ES-I3 (cell line): ENCODE measurements around the gene MYLK2.
A peak's percentile ranks its signal among the peaks of the same experiment; 100 is the strongest.

Source experiments
- H3K36me3 ChIP-seq: 2 replicates; pipeline ENCODE4 v1.6.1; 2013; ENCODE audit warnings: mild to moderate bottlenecking, low read length, control low read depth, moderate library complexity; ENCODE audit not compliant: insufficient read depth
- H3K4me1 ChIP-seq: 2 replicates; pipeline ENCODE4 v1.6.1; 2013; ENCODE audit warnings: mild to moderate bottlenecking, control low read depth, low read length; ENCODE audit not compliant: insufficient read depth
- H3K9ac ChIP-seq: 2 replicates; pipeline ENCODE4 v1.6.1; 2013; ENCODE audit warnings: low read depth, mild to moderate bottlenecking, low read length, moderate library complexity
- H3K9me3 ChIP-seq: 2 replicates; pipeline ENCODE4 v1.6.1; 2013; ENCODE audit warnings: mild to moderate bottlenecking, low read length, moderate library complexity; ENCODE audit not compliant: control insufficient read depth, insufficient read depth

The MYLK2 gene

GRCh38 chr20:31846793-31847138, 27.6 kb downstream of the MYLK2 start:
- peaks cover 24% of the 10 kb centered on the region for H3K4me1 ChIP-seq
- no peak overlapping the region for H3K9ac ChIP-seq
- H3K9me3 ChIP-seq, result no peaks in the 10 kb centered on the region
- no peaks in the 10 kb centered on the region for H3K36me3 ChIP-seq

- peaks cover 15% of the 10 kb centered on the region for H3K4me1 ChIP-seq
- no peaks in the 10 kb centered on the region for H3K9me3 ChIP-seq
- no peaks in the 10 kb centered on the region for H3K36me3 ChIP-seq
These were observed 29.2 kb downstream of the MYLK2 start for GRCh38 chr20:31848088-31848999.

DNA sequence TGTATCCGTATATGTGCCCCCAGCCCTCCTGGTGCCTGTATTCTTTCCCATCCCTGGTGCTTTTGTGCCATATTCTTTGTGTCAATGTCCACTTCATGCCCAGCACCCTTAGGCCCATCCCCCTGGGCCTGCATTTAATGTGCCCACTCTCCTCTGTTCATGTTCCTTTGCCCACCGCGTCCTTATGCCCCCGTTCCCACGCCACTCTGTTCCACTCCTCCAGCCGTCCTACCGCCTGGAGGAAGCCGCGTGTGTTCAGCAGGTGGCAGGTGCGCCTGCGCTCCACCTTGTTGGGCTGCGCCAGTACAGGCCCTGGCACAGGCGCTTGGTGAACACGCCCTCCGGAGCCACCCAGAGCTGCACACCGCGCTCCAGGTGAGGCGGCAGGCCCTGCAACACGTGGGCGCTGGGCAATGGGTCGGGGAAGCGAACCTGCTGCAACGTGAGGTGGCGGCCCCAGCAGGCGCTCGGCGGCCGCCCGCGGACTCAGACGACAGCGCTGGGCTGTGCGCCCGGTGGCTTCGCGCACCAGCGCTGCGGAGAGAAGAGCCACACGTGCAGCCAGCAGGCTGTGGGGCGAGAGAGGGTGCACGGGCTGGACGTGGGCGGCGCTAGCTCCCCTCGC, 30.3 kb downstream of the MYLK2 start:
- no peak overlapping the region for H3K9ac ChIP-seq
- no peaks in the 10 kb centered on the region for H3K9me3 ChIP-seq
- H3K36me3 ChIP-seq, result no peaks in the 10 kb centered on the region
- peaks cover 9% of the 10 kb centered on the region for H3K4me1 ChIP-seq

More at GRCh38 chr20:31848088-31848999, 29.2 kb downstream of the MYLK2 start:
- no peak overlapping the region for H3K9ac ChIP-seq

DNA sequence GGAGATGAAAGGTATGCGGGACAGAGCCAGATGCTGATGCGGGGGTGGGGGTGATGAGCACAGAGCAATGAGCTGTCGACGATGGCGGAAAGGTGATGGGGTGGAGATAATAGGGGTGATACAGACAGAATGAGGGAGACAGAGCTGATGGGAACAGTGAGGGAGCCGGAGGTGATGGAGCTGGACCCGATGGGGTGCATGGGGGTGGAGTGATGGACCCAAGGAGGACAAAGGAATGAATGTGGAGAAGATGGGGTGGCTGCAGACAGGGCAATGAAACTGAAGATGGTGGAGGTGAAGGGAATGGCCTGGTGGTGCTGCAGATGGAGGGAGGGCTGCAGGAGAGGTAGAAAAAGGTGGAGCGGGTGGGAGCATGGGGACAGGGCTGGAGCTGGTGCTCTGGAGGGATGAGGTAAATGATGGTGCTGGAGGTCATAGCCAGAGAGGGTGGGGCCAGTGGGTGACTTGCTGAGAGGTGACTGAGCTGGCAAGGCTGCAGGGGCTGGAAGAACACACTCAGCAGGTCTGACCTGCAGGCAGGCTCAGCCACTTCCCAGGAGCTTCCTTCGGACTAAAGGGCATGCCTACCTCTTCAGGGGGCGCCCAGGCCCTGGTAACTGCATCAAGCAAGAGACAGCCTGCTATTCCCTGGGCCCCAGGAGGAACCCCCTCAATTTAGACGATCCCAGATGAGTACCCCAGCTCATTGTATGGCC, 32.2 kb downstream of the MYLK2 start:
- Histone ChIP-seq H3K4me1 (peaks cover 1% of the 10 kb centered on the region), H3K36me3 (no peaks in the 10 kb centered on the region), H3K9ac (no peak overlapping the region), H3K9me3 (no peaks in the 10 kb centered on the region)

GRCh38 chr20:31853481-31853880, 34.3 kb downstream of the MYLK2 start:
- Histone ChIP-seq H3K36me3 (no peaks in the 10 kb centered on the region), H3K9ac (no peak overlapping the region), H3K9me3 (no peaks in the 10 kb centered on the region), H3K4me1 (no peaks in the 10 kb centered on the region; the same call in 1 of the 2 replicates)

- H3K36me3 ChIP-seq, result no peaks in the 10 kb centered on the region
- no peak overlapping the region for H3K9ac ChIP-seq
- no peaks in the 10 kb centered on the region for H3K9me3 ChIP-seq
- peaks cover 5% of the 10 kb centered on the region; the same call in 1 of the 2 replicates for H3K4me1 ChIP-seq
These were observed 37.4 kb downstream of the MYLK2 start for GRCh38 chr20:31856516-31856915.

DNA sequence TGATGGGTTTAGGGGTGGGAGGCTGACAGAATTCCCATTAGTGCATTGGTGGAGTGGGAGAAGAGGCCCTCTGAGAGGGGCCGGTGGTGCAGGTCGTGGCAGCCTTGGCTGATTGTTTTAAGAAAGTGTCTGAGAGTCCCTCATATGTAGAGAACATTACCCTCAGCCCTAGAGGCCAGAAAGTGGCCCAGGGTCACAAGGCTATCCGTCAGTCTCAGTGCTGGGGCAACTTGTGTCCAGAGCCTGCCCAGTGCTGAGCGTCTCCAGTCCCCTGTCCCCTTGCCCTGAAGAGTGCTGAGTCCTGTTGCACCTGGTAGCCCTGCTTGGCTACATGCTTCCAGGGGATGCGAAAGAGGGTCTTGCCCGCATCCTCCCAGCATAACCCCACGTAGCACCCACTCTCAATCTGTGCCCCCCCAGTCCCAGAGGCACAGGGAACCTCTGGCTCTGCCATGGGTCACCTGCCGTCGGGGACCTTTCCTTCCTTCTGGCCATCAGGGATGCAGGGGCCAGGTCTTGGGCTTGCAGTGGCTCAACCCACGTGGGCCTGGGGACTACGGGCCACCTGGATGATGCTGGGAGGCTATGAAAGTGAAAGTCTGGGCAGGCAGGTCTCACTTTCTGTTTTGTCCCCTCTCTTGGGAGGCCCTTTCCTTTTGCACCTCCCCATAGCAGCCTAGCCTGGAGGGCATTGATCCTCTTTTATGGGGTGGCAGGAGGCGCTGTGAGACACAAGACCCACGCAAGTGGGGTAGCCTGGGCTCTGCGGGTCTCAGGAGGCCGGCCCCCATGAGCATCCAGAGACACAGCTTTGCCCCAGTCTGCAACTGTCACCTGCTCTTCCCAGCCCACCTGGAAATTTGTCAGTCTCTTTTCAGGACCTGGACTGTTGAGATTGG, 39.0 kb downstream of the MYLK2 start:
- Histone ChIP-seq H3K4me1 (peaks cover 5% of the 10 kb centered on the region; the same call in 1 of the 2 replicates), H3K36me3 (no peaks in the 10 kb centered on the region), H3K9ac (no peak overlapping the region), H3K9me3 (no peaks in the 10 kb centered on the region)

GRCh38 chr20:31858760-31859083, 39.6 kb downstream of the MYLK2 start:
- Histone ChIP-seq H3K9ac (no peak overlapping the region), H3K36me3 (no peaks in the 10 kb centered on the region), H3K9me3 (no peaks in the 10 kb centered on the region), H3K4me1 (peaks cover 5% of the 10 kb centered on the region; the same call in 1 of the 2 replicates)

DNA sequence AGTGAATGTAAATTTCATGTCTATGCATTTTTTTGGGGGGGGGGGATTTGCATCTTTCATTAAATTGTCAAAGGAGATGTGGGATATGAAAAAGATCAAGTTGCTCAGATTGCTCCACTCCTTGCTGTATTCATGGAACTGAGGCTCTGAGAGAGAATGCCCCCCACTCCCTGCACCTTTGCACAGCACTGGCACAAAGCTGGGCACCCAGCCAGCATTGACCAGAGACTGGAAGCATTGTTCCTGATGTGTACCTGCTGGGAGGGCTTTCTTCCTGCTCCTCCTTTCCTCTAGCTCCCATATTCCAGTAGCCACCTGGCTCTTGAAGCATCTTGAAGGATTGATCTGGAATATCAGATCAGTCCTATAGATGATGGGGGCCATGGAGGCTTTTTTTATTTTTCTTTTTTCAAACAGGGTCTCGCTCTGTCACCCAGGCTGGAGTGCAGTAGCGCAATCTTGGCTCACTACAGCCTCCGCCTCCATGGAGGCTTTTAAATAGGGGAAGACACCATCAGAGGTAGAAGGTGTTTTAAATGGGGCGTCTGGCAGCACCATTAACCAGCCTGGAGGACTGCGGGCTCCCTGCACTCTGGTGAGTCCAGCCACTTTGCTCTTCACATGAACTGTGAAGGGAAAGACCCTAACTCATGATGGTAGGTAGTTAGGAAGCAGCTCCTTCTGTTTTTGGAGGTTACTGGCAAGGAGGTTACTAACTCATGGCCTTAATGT, 40.3 kb downstream of the MYLK2 start:
- peaks cover 5% of the 10 kb centered on the region; the same call in 1 of the 2 replicates for H3K4me1 ChIP-seq
- no peaks in the 10 kb centered on the region for H3K36me3 ChIP-seq
- H3K9me3 ChIP-seq, result no peaks in the 10 kb centered on the region
- no peak overlapping the region for H3K9ac ChIP-seq

DNA sequence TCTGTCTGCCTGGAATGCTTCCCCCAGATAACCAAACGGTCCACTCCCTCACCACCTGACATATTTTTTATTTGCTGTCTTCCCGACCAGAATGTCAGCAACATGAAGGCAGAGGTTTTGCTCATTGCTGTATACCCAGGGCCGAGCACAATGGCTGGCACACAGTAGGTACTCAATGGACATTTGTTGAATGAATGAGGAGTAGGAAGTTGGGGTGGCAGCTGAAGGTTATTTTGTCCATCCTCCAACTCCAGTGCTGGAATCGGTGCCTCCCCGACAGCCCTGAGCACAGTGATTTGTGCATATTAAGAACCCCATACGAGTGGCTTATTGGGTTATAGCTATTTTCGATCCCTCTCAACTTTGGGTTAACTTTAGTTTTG, 40.8 kb downstream of the MYLK2 start:
- Histone ChIP-seq H3K4me1 (peaks cover 5% of the 10 kb centered on the region; the same call in 1 of the 2 replicates), H3K9ac (no peak overlapping the region), H3K9me3 (no peaks in the 10 kb centered on the region), H3K36me3 (no peaks in the 10 kb centered on the region)

- no peaks in the 10 kb centered on the region for H3K9me3 ChIP-seq
- H3K36me3 ChIP-seq, result no peaks in the 10 kb centered on the region
- peak overlapping the region; percentile 66; the same call in 1 of the 2 replicates for H3K9ac ChIP-seq
- peaks cover 5% of the 10 kb centered on the region; the same call in 1 of the 2 replicates for H3K4me1 ChIP-seq
These were observed 41.4 kb downstream of the MYLK2 start for GRCh38 chr20:31860390-31861134.

DNA sequence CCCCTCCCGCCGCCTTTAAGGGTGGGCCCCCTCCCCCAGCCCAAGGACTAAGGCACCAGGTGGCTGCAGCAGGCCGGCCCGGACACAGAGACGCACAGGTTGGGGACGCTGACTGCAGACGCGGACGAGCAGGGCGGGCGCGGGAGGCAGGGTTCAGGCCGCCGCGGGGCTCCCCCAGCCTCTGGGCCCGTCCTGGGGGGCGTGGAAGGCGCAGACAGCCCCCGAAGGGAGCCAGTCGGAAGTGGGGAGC, 41.9 kb downstream of the MYLK2 start:
- peaks cover 5% of the 10 kb centered on the region; the same call in 1 of the 2 replicates for H3K4me1 ChIP-seq
- H3K9me3 ChIP-seq, result no peaks in the 10 kb centered on the region
- peak overlapping the region; percentile 66 for H3K9ac ChIP-seq
- H3K36me3 ChIP-seq, result no peaks in the 10 kb centered on the region
